ENCODE data around the gene BRWD1. TPM values are rescaled to one million over a fixed set of nuclear protein-coding genes. Genes with fewer than 3 reads are reported as not detected.

The BRWD1 gene
- polyA plus RNA-seq, 1 donor (not counting 4 experiments of a cell fraction or from before 2014, with no cell fraction given), result 15.1 TPM

- dilution Hi-C loops (cut with MboI; ENCODE audit: extremely low pct_ligation_motif_present, low sequenced_read_pairs), result no loop called here
- Histone ChIP-seq H3K9me1 (ENCODE audit: control insufficient read depth, extremely low read depth, insufficient read depth, low read length) (no peaks in the 10 kb centered on the region), H3K4me2 (ENCODE audit: control insufficient read depth, extremely low read depth, insufficient read depth, low read depth, low read length) (no peak overlapping the region), H3K9me3 (ENCODE audit: control insufficient read depth, low read depth, low read length) (no peaks in the 10 kb centered on the region), H2AFZ (ENCODE audit: control insufficient read depth, low read length) (no peak overlapping the region), H3K4me1 (ENCODE audit: control insufficient read depth, extremely low read depth, insufficient read depth, low read length) (peaks cover 27% of the 10 kb centered on the region), H3K27me3 (ENCODE audit: control insufficient read depth, extremely low read depth, insufficient read depth, low read length) (no peaks in the 10 kb centered on the region), H3K9ac (ENCODE audit: control insufficient read depth, extremely low read depth, insufficient read depth, low read length) (no peak overlapping the region), H3K27ac (ENCODE audit: control insufficient read depth, insufficient read depth, low read length) (no peak overlapping the region), H3K79me2 (ENCODE audit: control insufficient read depth, insufficient read depth, low read length) (no peaks in the 10 kb centered on the region), H4K20me1 (ENCODE audit: control insufficient read depth, extremely low read depth, insufficient read depth, low read length) (no peaks in the 10 kb centered on the region), H3K36me3 (ENCODE audit: control insufficient read depth in 2 of 2, extremely low read depth in 1 of 2, insufficient read depth in 2 of 2, low read length in 2 of 2) (peaks cover 0 to 2% of the 10 kb centered on the region in 2 experiments), H3K4me3 (ENCODE audit: control insufficient read depth in 2 of 3, extremely low read depth in 1 of 3, insufficient read depth in 2 of 3, low read depth in 1 of 3, low read length in 3 of 3) (no peak overlapping the region)
- FAIRE-seq (peak; percentile 32), DNase-seq (ENCODE audit: low read depth, low spot score) (no peak)
- no peak for TF ChIP-seq CTCF (optimal IDR thresholded peaks at IDR 0.05 in 1 of 3, IDR thresholded peaks at IDR 0.05 in 1 of 3, conservative IDR thresholded peaks at IDR 0.05 in 1 of 3; ENCODE audit: extremely low read depth in 1 of 3, insufficient read depth in 2 of 3, low read length in 3 of 3)
- no peak for TF ChIP-seq EZH2 (IDR thresholded peaks at IDR 0.05; ENCODE audit: low read length)
Measured at GRCh38 chr21:39188521-39189139, 124.8 kb downstream of the BRWD1 start.

- Histone ChIP-seq H3K4me1 (ENCODE audit: control insufficient read depth, extremely low read depth, insufficient read depth, low read length) (peaks cover 27% of the 10 kb centered on the region), H3K9ac (ENCODE audit: control insufficient read depth, extremely low read depth, insufficient read depth, low read length) (no peak overlapping the region), H2AFZ (ENCODE audit: control insufficient read depth, low read length) (no peak overlapping the region), H3K27me3 (ENCODE audit: control insufficient read depth, extremely low read depth, insufficient read depth, low read length) (no peaks in the 10 kb centered on the region), H3K4me2 (ENCODE audit: control insufficient read depth, extremely low read depth, insufficient read depth, low read depth, low read length) (peak overlapping the region; percentile 22), H4K20me1 (ENCODE audit: control insufficient read depth, extremely low read depth, insufficient read depth, low read length) (no peaks in the 10 kb centered on the region), H3K9me3 (ENCODE audit: control insufficient read depth, low read depth, low read length) (no peaks in the 10 kb centered on the region), H3K79me2 (ENCODE audit: control insufficient read depth, insufficient read depth, low read length) (peaks cover 9% of the 10 kb centered on the region), H3K36me3 (ENCODE audit: control insufficient read depth in 2 of 2, extremely low read depth in 1 of 2, insufficient read depth in 2 of 2, low read length in 2 of 2) (no peaks in the 10 kb centered on the region), H3K4me3 (ENCODE audit: control insufficient read depth in 2 of 3, extremely low read depth in 1 of 3, insufficient read depth in 2 of 3, low read depth in 1 of 3, low read length in 3 of 3) (no peak overlapping the region), H3K9me1 (ENCODE audit: control insufficient read depth, extremely low read depth, insufficient read depth, low read length) (no peaks in the 10 kb centered on the region), H3K27ac (ENCODE audit: control insufficient read depth, insufficient read depth, low read length) (no peak overlapping the region)
- TF ChIP-seq EZH2 (IDR thresholded peaks at IDR 0.05; ENCODE audit: low read length) (no peak), CTCF (optimal IDR thresholded peaks at IDR 0.05 in 1 of 3, IDR thresholded peaks at IDR 0.05 in 1 of 3, conservative IDR thresholded peaks at IDR 0.05 in 1 of 3; ENCODE audit: extremely low read depth in 1 of 3, insufficient read depth in 2 of 3, low read length in 3 of 3) (no peak)
- FAIRE-seq (no peak), DNase-seq (ENCODE audit: low read depth, low spot score) (no peak)
- dilution Hi-C loops (cut with MboI; ENCODE audit: extremely low pct_ligation_motif_present, low sequenced_read_pairs), result no loop called here
Measured at GRCh38 chr21:39187141-39187540, 126.3 kb downstream of the BRWD1 start.

All from keratinocyte (primary cell).